IMR-90 (cell line): ENCODE measurements around the gene FAM193B. TPM values are rescaled to one million over a fixed set of nuclear protein-coding genes. Genes with fewer than 3 reads are reported as not detected.

ENCODE experiments used
- RCOR1 ChIP-seq: IDR thresholded peaks from 2 replicates; pipeline ENCODE4 v1.6.1; 2012; ENCODE audit warnings: mild to moderate bottlenecking, low read length, improper control_type of control experiment; ENCODE audit not compliant: insufficient replicate concordance
- polyA plus RNA-seq, 3 experiments: library from polyadenylated mRNA; depleted of rRNA; stranded (reverse); fragments of >200 nt; gene quantifications; 2 replicates each; pipeline ENCODE4 v1.2.3, GENCODE V29; 2012; ENCODE audit warnings: low replicate concordance in 1 of 3
- total RNA-seq: library from RNA; depleted of rRNA; stranded (reverse); fragments of >200 nt; gene quantifications from 2 replicates; pipeline ENCODE4 v1.2.3, GENCODE V29; 2012
- TF ChIP-seq, protein P1 (sequence below): conservative IDR thresholded peaks from 2 replicates; pipeline ENCODE4 v1.5.1; 2012; ENCODE audit warnings: mild to moderate bottlenecking, low read depth, low read length, improper control_type of control experiment

The FAM193B gene
- total and polyA plus RNA-seq, 2 of the 4 experiments (the other 2 are of a cell fraction) = 9.5 to 52.2 TPM

DNA sequence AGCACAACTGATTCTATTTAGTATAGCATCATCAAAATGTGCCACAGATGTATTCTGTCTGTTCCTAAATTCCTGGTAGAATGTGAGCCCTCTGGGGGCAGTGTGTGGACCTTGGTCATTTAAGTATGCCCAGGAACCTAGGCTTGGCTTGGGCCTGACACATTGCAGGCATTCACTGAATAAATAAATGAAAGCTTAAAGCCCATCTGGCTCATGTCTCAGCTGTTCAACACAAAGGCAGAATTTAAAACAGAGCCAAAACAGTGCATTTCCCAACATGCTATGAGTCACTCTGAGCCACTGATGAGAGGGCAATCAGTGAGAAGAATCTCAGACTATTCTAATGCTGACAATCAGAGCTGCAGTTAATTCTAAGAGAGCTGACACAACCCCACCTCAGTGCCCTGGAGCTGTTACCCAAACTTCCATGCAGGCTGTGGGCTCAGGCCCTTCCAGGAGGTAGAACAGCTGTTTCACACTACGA lies 8.1 kb downstream of the FAM193B start (continued):
- TF ChIP-seq, protein P1, sequence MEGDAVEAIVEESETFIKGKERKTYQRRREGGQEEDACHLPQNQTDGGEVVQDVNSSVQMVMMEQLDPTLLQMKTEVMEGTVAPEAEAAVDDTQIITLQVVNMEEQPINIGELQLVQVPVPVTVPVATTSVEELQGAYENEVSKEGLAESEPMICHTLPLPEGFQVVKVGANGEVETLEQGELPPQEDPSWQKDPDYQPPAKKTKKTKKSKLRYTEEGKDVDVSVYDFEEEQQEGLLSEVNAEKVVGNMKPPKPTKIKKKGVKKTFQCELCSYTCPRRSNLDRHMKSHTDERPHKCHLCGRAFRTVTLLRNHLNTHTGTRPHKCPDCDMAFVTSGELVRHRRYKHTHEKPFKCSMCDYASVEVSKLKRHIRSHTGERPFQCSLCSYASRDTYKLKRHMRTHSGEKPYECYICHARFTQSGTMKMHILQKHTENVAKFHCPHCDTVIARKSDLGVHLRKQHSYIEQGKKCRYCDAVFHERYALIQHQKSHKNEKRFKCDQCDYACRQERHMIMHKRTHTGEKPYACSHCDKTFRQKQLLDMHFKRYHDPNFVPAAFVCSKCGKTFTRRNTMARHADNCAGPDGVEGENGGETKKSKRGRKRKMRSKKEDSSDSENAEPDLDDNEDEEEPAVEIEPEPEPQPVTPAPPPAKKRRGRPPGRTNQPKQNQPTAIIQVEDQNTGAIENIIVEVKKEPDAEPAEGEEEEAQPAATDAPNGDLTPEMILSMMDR = peak; percentile 35
- peak; percentile 79 for TF ChIP-seq RCOR1
